ENCODE results near the gene SUPV3L1. TPM values are rescaled to one million over a fixed set of nuclear protein-coding genes. Genes with fewer than 3 reads are reported as not detected.

SUPV3L1 gene
- total and polyA plus RNA-seq, 4 donors, result 14.1 to 21.7 (median 17.5) TPM

GRCh38 chr10:69216577-69217118, 36.6 kb downstream of the SUPV3L1 start:
- H3K27ac ChIP-seq (ENCODE audit: low read depth in 1 of 2, low read length in 2 of 2), result no peak overlapping the region
- WGBS, result 77% methylated on average over 11 of the region's 11 CpGs
- H3K4me3 ChIP-seq (ENCODE audit: low read depth in 1 of 3, low read length in 3 of 3), result no peak overlapping the region
- no peaks in the 10 kb centered on the region for H3K36me3 ChIP-seq (ENCODE audit: control insufficient read depth in 4 of 4, insufficient read depth in 3 of 4, low read depth in 1 of 4, low read length in 3 of 4)
- H3K9me3 ChIP-seq (ENCODE audit: control insufficient read depth in 4 of 4, low read length in 3 of 4), result peaks cover 0 to 1% (median 0%) of the 10 kb centered on the region in 4 donors
- H3K4me1 ChIP-seq (ENCODE audit: control insufficient read depth in 4 of 4, insufficient read depth in 4 of 4, low read length in 3 of 4), result peaks cover 0 to 2% (median 0%) of the 10 kb centered on the region in 4 donors
- TF ChIP-seq EGR1 (IDR thresholded peaks at IDR 0.05; ENCODE audit: low read depth in 2 of 2) (no peak), SP1 (IDR thresholded peaks at IDR 0.05) (no peak), CTCF (IDR thresholded peaks at IDR 0.05; ENCODE audit: low read depth, low read length, missing input control) (no peak), ATF3 (IDR thresholded peaks at IDR 0.05) (no peak), NR2F2 (IDR thresholded peaks at IDR 0.05) (no peak)
- peaks cover 0 to 2% (median 0%) of the 10 kb centered on the region in 4 donors for H3K27me3 ChIP-seq (ENCODE audit: control insufficient read depth in 4 of 4, insufficient read depth in 4 of 4, low read length in 3 of 4)
- DNase-seq (ENCODE audit: low spot score), result no peak
- no peak overlapping the region for H3K9ac ChIP-seq (ENCODE audit: low read depth in 1 of 2, low read length in 2 of 2)

- peaks cover 0 to 1% (median 0%) of the 10 kb centered on the region in 4 donors for H3K9me3 ChIP-seq (ENCODE audit: control insufficient read depth in 4 of 4, low read length in 3 of 4)
- DNase-seq (ENCODE audit: low spot score), result no peak
- no peak overlapping the region for H3K4me3 ChIP-seq (ENCODE audit: low read depth in 1 of 3, low read length in 3 of 3)
- H3K9ac ChIP-seq (ENCODE audit: low read depth in 1 of 2, low read length in 2 of 2), result no peak overlapping the region
- peaks cover 0 to 5% (median under 1%) of the 10 kb centered on the region in 4 donors for H3K4me1 ChIP-seq (ENCODE audit: control insufficient read depth in 4 of 4, insufficient read depth in 4 of 4, low read length in 3 of 4)
- WGBS, result 69% methylated on average over 4 of the region's 4 CpGs
- no peaks in the 10 kb centered on the region for H3K36me3 ChIP-seq (ENCODE audit: control insufficient read depth in 4 of 4, insufficient read depth in 3 of 4, low read depth in 1 of 4, low read length in 3 of 4)
- TF ChIP-seq ATF3 (IDR thresholded peaks at IDR 0.05), result peak; percentile 37
- no peak for TF ChIP-seq FOXA1 (IDR thresholded peaks at IDR 0.05)
- no peak for TF ChIP-seq TAF1 (conservative IDR thresholded peaks at IDR 0.05)
- peak in 1 of 2 donors; percentile 8 for TF ChIP-seq JUND (IDR thresholded peaks at IDR 0.05)
- H3K27ac ChIP-seq (ENCODE audit: low read depth in 1 of 2, low read length in 2 of 2), result no peak overlapping the region
- peaks cover 0 to 2% (median 0%) of the 10 kb centered on the region in 4 donors for H3K27me3 ChIP-seq (ENCODE audit: control insufficient read depth in 4 of 4, insufficient read depth in 4 of 4, low read length in 3 of 4)
Observed at GRCh38 chr10:69217119-69217754, 37.2 kb downstream of the SUPV3L1 start.

GRCh38 chr10:69218831-69219230, 38.8 kb downstream of the SUPV3L1 start:
- no peak overlapping the region for H3K4me3 ChIP-seq (ENCODE audit: low read depth in 1 of 3, low read length in 3 of 3)
- H3K9me3 ChIP-seq (ENCODE audit: control insufficient read depth in 4 of 4, low read length in 3 of 4), result peaks cover 0 to 1% (median 0%) of the 10 kb centered on the region in 4 donors
- TF ChIP-seq RXRA (IDR thresholded peaks at IDR 0.05) (no peak), CTCF (IDR thresholded peaks at IDR 0.05; ENCODE audit: low read depth, low read length, missing input control) (no peak), MAX (IDR thresholded peaks at IDR 0.05) (no peak), GABPA (IDR thresholded peaks at IDR 0.05 in 1 of 2, conservative IDR thresholded peaks at IDR 0.05 in 1 of 2) (no peak)
- H3K36me3 ChIP-seq (ENCODE audit: control insufficient read depth in 4 of 4, insufficient read depth in 3 of 4, low read depth in 1 of 4, low read length in 3 of 4), result no peaks in the 10 kb centered on the region
- no peak overlapping the region for H3K27ac ChIP-seq (ENCODE audit: low read depth in 1 of 2, low read length in 2 of 2)
- 95% methylated on average over 6 of the region's 6 CpGs for WGBS
- DNase-seq (ENCODE audit: low spot score), result no peak
- H3K4me1 ChIP-seq (ENCODE audit: control insufficient read depth in 4 of 4, insufficient read depth in 4 of 4, low read length in 3 of 4), result peaks cover 0 to 14% (median 8%) of the 10 kb centered on the region in 4 donors
- peaks cover 0 to 2% (median 0%) of the 10 kb centered on the region in 4 donors for H3K27me3 ChIP-seq (ENCODE audit: control insufficient read depth in 4 of 4, insufficient read depth in 4 of 4, low read length in 3 of 4)
- H3K9ac ChIP-seq (ENCODE audit: low read depth in 1 of 2, low read length in 2 of 2), result no peak overlapping the region
